Measurements from ENCODE around the gene ZBTB16.

ZBTB16 gene

GRCh38 chr11:114283422-114283821 is 223.9 kb downstream of the ZBTB16 start:
- DNase-seq (ENCODE audit: low read depth): no peak

DNA sequence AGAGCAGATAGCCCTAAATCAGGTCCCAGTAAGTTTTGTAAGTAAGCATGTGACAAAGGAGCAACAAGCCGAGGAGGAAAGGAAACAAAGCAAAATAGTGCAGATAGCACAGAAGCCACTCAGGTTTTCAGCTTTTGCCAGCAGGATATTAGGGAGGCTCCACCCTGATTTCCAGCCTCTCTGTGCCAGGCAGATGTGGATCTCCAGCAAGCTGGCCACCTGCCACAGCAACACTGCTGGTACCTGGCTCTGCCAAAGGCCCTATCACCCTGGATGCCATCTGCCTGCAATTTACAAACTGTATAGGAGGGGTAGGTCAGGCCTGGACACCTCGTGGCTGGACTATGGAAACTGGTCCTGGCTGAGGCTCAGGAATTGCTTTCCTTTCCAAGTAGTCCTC is 224.5 kb downstream of the ZBTB16 start:
- DNase-seq (ENCODE audit: low read depth): no peak

DNA sequence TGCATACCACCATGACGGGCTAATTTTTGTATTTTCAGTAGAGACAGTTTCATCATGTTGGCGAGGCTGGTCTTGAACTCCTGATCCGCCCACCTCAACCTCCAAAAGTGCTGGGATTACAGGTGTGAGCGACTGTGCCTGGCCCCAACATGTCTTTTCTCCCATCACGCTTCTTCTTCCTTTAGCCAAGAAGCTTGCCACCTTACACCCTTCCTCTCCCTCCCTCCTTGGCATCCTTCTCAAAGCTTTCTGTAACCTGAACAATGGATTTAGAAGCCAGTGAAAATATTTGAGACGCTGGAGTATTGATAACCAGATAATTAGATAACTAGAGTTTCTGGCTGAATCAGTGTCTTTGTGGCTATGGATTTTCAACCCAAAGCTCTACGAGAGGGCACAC is 225.4 kb downstream of the ZBTB16 start:
- no peak for DNase-seq (ENCODE audit: low read depth)

DNA sequence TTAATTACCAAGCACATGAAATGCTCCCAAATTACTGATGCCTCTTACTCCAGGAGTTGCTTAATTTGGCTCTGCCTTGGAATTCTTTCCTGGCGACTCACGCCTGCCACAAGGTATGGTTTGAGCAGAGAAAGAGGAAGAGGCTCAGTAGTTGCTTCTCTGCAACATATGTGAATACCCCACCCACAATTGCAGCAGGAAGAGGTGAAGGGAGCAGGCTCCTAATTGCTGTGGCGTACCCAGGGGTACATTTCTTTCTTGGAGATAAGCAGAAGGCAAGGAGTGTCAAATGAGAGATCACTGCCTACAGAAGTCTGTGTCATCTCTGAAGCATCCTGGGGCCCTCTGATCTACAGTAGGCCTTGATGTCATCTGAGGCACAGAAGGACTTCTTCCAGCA is 226.1 kb downstream of the ZBTB16 start:
- peak; percentile 70 for DNase-seq (ENCODE audit: low read depth)

DNA sequence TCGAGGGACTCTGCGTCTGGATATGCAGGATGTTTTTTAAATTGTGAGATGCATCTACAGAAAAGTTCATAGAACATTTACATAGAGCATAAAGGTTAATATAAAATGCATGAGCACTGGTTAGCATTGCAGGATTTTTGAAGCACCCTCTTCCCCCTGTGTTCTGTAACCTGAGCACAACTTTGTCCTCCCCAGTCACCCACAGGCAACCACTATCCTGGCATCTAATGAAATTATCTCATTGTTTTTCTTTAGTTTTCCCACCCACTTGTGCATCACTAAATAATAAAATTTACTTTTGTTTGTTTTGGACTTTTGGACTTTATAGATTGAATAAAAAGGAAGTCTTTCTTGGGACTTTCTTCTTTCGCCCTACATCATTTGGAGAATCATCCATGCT is 226.7 kb downstream of the ZBTB16 start:
- no peak for DNase-seq (ENCODE audit: low read depth)

DNA sequence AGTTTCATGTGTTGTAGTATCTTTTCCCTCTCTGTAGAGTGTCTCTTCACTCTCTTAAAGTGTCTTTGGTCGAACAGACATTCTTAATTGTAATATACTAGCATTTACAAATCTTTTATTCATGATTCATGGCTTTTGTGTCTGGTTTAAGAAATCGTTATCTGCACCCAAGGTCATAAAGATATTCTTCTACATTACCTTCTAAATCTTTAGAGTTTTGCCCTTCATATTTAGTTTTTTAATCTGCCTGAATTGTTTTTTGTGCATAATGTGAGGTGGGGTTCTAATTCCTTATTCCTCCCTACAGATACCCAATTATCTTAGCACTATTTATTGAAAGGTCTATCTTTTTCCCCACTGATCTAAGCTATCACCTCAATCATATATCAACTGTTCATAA is 227.6 kb downstream of the ZBTB16 start:
- no peak for DNase-seq (ENCODE audit: low read depth)

GRCh38 chr11:114288136-114288535 is 228.6 kb downstream of the ZBTB16 start:
- no peak for DNase-seq (ENCODE audit: low read depth)

GRCh38 chr11:114289779-114290178 is 230.3 kb downstream of the ZBTB16 start:
- DNase-seq (ENCODE audit: low read depth): no peak

- no peak for DNase-seq (ENCODE audit: low read depth)
Observed at GRCh38 chr11:114290503-114291235, 231.2 kb downstream of the ZBTB16 start.

DNA sequence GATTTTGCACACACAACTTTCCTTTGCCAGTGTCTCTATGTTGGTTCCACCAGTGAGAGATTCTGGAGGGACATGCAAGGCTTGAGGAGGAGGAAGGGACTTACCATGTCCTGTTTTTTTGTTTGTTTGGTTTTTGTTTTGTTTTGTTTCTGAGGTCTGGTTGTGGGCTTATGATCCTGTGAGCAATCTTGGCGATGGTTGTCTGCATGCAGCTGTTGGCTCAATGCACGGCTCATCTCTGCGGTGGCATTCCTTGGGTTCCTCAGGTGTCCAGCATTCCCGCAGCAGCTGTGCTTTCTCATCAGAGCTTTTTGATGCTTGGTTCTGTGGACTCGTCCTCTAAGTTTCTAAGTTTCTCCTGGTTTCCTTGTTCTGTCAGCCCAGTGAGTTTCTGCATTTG is 231.9 kb downstream of the ZBTB16 start:
- no peak for DNase-seq (ENCODE audit: low read depth)

GRCh38 chr11:114291842-114292680 is 232.6 kb downstream of the ZBTB16 start:
- no peak for DNase-seq (ENCODE audit: low read depth)

DNA sequence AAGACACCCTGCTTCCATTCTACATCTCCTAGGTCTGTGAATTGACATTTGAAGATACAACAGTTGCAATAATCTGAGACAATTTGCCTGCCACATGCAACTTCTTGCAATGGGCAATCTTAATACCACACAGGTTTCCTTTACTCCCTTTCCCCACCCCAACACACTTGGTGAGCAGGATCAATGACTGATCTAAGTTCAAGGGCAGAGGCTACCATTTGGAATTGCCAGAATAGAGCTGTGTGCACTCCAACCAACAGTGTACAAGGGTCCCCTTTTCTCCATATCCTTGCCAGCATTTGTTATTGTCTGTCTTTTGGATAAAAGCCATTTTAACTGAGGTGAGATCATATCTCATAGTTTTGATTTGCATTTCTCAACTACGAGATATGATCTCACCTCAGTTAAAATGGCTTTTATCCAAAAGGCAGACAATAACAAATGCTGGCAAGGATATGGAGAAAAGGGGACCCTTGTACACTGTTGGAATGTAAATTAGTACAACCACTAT is 233.7 kb downstream of the ZBTB16 start:
- DNase-seq (ENCODE audit: low read depth): no peak

DNA sequence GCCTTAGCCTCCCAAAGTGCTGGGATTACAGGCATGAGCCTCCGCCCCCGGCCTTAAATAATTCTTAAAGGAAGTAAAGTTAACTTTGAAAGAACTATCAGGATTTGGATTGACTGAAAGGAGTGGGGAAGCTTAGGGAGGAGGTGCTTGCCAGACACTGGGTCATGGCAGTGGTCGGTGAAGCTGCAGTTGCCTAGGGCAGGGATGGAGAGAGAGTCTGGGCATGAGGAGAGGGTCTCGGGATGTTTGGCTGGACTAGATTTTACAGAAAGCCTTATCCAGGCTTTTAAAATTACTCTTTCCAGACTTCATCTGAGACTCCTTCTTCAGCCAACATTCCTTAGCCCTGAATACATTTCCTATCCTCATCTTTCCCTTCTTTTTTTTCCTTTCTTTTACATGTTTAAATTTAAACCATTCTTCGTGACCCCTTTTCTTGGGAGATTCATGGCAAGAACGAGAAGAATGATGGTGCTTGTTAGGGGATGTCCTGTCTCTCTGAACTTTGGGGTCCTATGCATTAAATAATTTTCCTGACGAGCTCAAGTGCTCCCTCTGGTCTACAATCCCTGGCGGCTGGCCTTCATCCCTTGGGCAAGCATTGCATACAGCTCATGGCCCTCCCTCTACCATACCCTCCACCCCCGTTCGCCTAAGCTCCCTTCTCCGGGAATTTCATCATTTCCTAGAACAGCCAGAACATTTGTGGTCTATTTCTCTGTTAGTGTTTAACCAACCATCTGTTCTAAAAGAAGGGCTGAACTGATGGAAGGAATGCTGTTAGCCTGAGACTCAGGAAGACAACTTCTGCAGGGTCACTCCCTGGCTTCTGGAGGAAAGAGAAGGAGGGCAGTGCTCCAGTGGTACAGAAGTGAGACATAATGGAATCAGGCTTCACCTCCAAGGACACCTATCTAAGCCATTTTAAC is 236.4 kb downstream of the ZBTB16 start, which contains the start of gene NNMT:
Gene NNMT, plus strand, starts transcription at position 724 of the 929 bp plus-strand sequence. Its CDS starts 158 bp downstream, at position 882.
- DNase-seq (ENCODE audit: low read depth): peak; percentile 80

- no peak for DNase-seq (ENCODE audit: low read depth)
Observed at GRCh38 chr11:114296605-114297372, 237.3 kb downstream of the ZBTB16 start.

GRCh38 chr11:114297806-114298709 is 238.5 kb downstream of the ZBTB16 start:
- DNase-seq (ENCODE audit: low read depth): no peak

DNA sequence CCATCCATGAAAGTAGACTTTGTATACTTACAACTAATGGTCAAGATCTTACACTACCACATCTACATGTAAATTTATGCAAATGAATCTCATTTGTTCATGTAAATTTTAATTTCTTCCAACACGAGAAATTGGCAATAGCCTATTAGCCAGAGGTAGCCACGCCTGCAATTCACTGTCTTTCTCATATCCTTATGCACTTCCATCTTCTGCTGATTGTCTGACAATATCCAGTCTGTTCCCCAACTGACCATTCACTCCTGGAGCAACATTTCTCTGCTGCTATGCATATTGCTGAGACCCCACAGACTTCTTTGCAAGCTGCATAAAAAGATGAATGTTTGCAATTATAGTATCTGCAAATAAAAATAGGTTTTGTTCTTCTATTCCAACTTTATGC is 239.2 kb downstream of the ZBTB16 start:
- no peak for DNase-seq (ENCODE audit: low read depth)
